A204.1 (cell line): ENCODE data around the gene TM4SF18.
"Not testable (repeated sequence)": the region's sequence is repeated elsewhere in the genome, so short reads cannot be mapped to it uniquely, and the experiment has no call there.

Experiments
- FAIRE-seq: peaks from 2 replicates; lab custom pipeline; 2012; peaks lifted over from hg19 to GRCh38; lab: Jason Lieb, UNC

The TM4SF18 gene

GRCh38 chr3:149333176-149333859, at the start of gene TM4SF18:
Gene TM4SF18 (minus strand): TSS chr3:149333636. CDS start chr3:149333382, 254 bp downstream.
- FAIRE-seq, result peak; percentile 99

GRCh38 chr3:149382518-149382917, 49.1 kb upstream of the TM4SF18 start:
- FAIRE-seq, result no peak

GRCh38 chr3:149382101-149382467, 48.6 kb upstream of the TM4SF18 start:
- FAIRE-seq, result no peak

- FAIRE-seq, result no peak
Observed at GRCh38 chr3:149381173-149382100, 48.0 kb upstream of the TM4SF18 start.

- FAIRE-seq, result not testable (repeated sequence)
Observed at GRCh38 chr3:149380220-149380619, 46.8 kb upstream of the TM4SF18 start.

- FAIRE-seq, result no peak
Observed at GRCh38 chr3:149378478-149379309, 45.3 kb upstream of the TM4SF18 start.

GRCh38 chr3:149377408-149378364, 44.2 kb upstream of the TM4SF18 start, which contains the start of gene TM4SF1:
Gene TM4SF1 (minus strand): TSS chr3:149377649. CDS start chr3:149377547, 102 bp downstream.
- FAIRE-seq, result peak; percentile 98

- no peak for FAIRE-seq
Observed at GRCh38 chr3:149376718-149377407, 43.4 kb upstream of the TM4SF18 start.

GRCh38 chr3:149375501-149376196, 42.2 kb upstream of the TM4SF18 start:
- no peak for FAIRE-seq

- no peak for FAIRE-seq
Observed at GRCh38 chr3:149374793-149375500, 41.5 kb upstream of the TM4SF18 start.

GRCh38 chr3:149374391-149374790, 41.0 kb upstream of the TM4SF18 start:
- FAIRE-seq, result peak; percentile 51

- peak; percentile 74 for FAIRE-seq
Observed at GRCh38 chr3:149373235-149374125, 40.0 kb upstream of the TM4SF18 start.

- no peak for FAIRE-seq
Observed at GRCh38 chr3:149371723-149372114, 38.3 kb upstream of the TM4SF18 start.

GRCh38 chr3:149371001-149371722, 37.7 kb upstream of the TM4SF18 start:
- FAIRE-seq, result peak; percentile 52

GRCh38 chr3:149369991-149370866, 36.8 kb upstream of the TM4SF18 start:
- FAIRE-seq, result peak; percentile 73
